Endodermal cell (in vitro differentiated cells): ENCODE results near the gene RCAN2. TPM values are rescaled to one million over a fixed set of nuclear protein-coding genes. Genes with fewer than 3 reads are reported as not detected.

ENCODE experiments used
- DNase-seq: peaks from one replicate; pipeline ENCODE4 v3.0.0-alpha.2; 2017
- H3K27ac ChIP-seq: 2 replicates; pipeline ENCODE4 v1.5.1; 2013; ENCODE audit warnings: mild to moderate bottlenecking, low read depth, low read length, moderate library complexity
- H3K27me3 ChIP-seq: 2 replicates; pipeline ENCODE4 v1.6.1; 2013; ENCODE audit warnings: mild to moderate bottlenecking, low read length, moderate library complexity; ENCODE audit not compliant: insufficient read depth, control insufficient read depth, poor library complexity, severe bottlenecking
- H3K36me3 ChIP-seq: 2 replicates; pipeline ENCODE4 v1.7.0; 2013; ENCODE audit warnings: mild to moderate bottlenecking, low read length, moderate library complexity; ENCODE audit not compliant: control insufficient read depth, insufficient read depth
- H3K4me1 ChIP-seq: one replicate; pipeline ENCODE4 v1.7.0; 2013; ENCODE audit warnings: low read length; ENCODE audit not compliant: control insufficient read depth, insufficient read depth
- H3K4me3 ChIP-seq: 2 replicates; pipeline ENCODE4 v1.5.1; 2013; ENCODE audit warnings: mild to moderate bottlenecking, low read length, moderate library complexity
- H3K9ac ChIP-seq: 2 replicates; pipeline ENCODE4 v1.6.1; 2013; ENCODE audit warnings: mild to moderate bottlenecking, low read length, moderate library complexity; ENCODE audit not compliant: poor library complexity, severe bottlenecking; ENCODE audit errors: extremely low read depth
- H3K9me3 ChIP-seq: 2 replicates; pipeline ENCODE4 v1.6.1; 2013; ENCODE audit warnings: mild to moderate bottlenecking, low read length, moderate library complexity; ENCODE audit not compliant: control insufficient read depth
- H3K27ac Mint-ChIP-seq: 2 replicates; pipeline ENCODE4 v1.8.0; 2020; ENCODE audit warnings: mixed read lengths
- H3K27me3 Mint-ChIP-seq: 2 replicates; pipeline ENCODE4 v1.8.0; 2021; ENCODE audit warnings: mild to moderate bottlenecking, mixed read lengths; ENCODE audit not compliant: insufficient read depth
- H3K36me3 Mint-ChIP-seq: 2 replicates; pipeline ENCODE4 v1.8.0; 2020; ENCODE audit warnings: low read depth, mixed read lengths
- H3K4me1 Mint-ChIP-seq: 2 replicates; pipeline ENCODE4 v1.8.0; 2020; ENCODE audit warnings: mixed read lengths
- H3K4me3 Mint-ChIP-seq: 2 replicates; pipeline ENCODE4 v1.8.0; 2020; ENCODE audit warnings: mild to moderate bottlenecking, moderate library complexity, mixed read lengths
- H3K9me3 Mint-ChIP-seq: 2 replicates; pipeline ENCODE4 v1.8.0; 2020; ENCODE audit warnings: mild to moderate bottlenecking, mixed read lengths
- WGBS, 2 experiments: methylation state at CpG; one replicate each; pipeline versions ENCODE4 v1.1.5 to v1.1.7; 2013; ENCODE audit warnings: missing lambda C conversion rate in 2 of 2, mixed read lengths in 1 of 2; ENCODE audit not compliant: insufficient coverage in 1 of 2, insufficient read length in 1 of 2; 5-methylcytosine and 5-hydroxymethylcytosine counted together
- total RNA-seq, 2 donors: library from RNA; stranded (reverse); fragmentation: NEBNext Ultra II Directional in 1 of 2; extraction: Animal tissue kit (Norgen Biotek cat#: 25700) in 1 of 2; gene quantifications; 2 replicates in 1 of 2; 3 replicates in 1 of 2; pipeline ENCODE4 v1.2.1, GENCODE V29; 2021
- TF ChIP-seq, protein P1 (sequence below): fragments of 200-600 bp; sonication (generic); conservative IDR thresholded peaks from 2 replicates; pipeline ENCODE4 v1.5.0; 2021; ENCODE audit warnings: antibody characterized with exemption, mild to moderate bottlenecking

Gene RCAN2
- total RNA-seq, 2 donors from 2014 or later: 15.7 to 16.7 TPM

DNA sequence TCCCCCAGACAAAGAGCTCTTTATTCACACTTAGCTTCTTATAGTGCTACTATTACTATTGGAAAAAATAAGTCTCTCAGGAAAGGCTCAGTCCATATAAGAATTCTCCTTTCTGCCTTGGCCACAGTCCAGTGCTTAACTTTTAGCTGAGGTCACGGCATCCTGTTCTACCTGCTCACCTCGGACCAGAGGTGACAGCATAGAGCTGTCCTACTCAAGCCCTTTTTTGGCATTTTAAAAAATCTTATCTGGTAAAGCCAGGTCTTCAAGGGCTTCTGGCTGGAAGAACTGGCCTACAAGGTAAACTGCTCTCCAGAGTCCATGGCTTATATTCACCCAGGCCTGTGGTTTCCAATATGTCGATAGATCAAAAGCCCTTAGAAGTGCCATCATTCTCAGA, 109.7 kb downstream of the RCAN2 start:
- no peaks in the 10 kb centered on the region for H3K9me3 ChIP-seq
- peaks cover under 1% of the 10 kb centered on the region for H3K9me3 Mint-ChIP-seq
- TF ChIP-seq, protein P1, sequence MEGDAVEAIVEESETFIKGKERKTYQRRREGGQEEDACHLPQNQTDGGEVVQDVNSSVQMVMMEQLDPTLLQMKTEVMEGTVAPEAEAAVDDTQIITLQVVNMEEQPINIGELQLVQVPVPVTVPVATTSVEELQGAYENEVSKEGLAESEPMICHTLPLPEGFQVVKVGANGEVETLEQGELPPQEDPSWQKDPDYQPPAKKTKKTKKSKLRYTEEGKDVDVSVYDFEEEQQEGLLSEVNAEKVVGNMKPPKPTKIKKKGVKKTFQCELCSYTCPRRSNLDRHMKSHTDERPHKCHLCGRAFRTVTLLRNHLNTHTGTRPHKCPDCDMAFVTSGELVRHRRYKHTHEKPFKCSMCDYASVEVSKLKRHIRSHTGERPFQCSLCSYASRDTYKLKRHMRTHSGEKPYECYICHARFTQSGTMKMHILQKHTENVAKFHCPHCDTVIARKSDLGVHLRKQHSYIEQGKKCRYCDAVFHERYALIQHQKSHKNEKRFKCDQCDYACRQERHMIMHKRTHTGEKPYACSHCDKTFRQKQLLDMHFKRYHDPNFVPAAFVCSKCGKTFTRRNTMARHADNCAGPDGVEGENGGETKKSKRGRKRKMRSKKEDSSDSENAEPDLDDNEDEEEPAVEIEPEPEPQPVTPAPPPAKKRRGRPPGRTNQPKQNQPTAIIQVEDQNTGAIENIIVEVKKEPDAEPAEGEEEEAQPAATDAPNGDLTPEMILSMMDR: no peak

DNA sequence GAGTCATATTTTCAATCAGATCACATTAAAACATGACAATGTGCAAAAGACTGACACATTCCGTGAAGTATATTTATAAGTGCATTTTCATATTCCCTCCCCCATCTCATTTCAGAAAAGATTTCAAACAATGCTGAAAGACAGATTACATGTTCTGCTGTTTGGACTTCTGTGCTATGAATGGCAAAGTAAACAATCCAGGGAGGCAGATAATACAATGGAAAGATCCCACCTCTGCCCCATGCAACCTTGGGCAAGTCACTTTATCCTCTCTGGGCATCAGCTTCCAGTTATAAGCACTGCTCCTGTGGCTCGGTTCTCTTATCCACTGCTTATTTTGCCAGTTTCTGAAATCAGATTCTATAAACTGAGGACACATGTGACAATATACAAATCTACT, 110.2 kb downstream of the RCAN2 start:
- H3K27me3 ChIP-seq: no peaks in the 10 kb centered on the region
- no peak overlapping the region for H3K4me3 Mint-ChIP-seq
- H3K9ac ChIP-seq: no peak overlapping the region
- DNase-seq: no peak
- TF ChIP-seq, protein P1: no peak
- H3K36me3 ChIP-seq: no peaks in the 10 kb centered on the region
- H3K27me3 Mint-ChIP-seq: no peaks in the 10 kb centered on the region
- H3K9me3 ChIP-seq: no peaks in the 10 kb centered on the region
- H3K4me1 ChIP-seq: peaks cover 7% of the 10 kb centered on the region
- H3K36me3 Mint-ChIP-seq: no peaks in the 10 kb centered on the region
- no peak overlapping the region for H3K27ac Mint-ChIP-seq
- WGBS, 2 experiments: 93 to 100% methylated on average over 2 of the region's 2 CpGs
- H3K4me3 ChIP-seq: no peak overlapping the region
- no peaks in the 10 kb centered on the region for H3K9me3 Mint-ChIP-seq
- H3K4me1 Mint-ChIP-seq: peaks cover 29% of the 10 kb centered on the region
- H3K27ac ChIP-seq: no peak overlapping the region

More for the DNA sequence above, 109.7 kb downstream of the RCAN2 start:
- WGBS, 2 experiments: 86 to 94% methylated on average over 2 to 3 of the region's 3 CpGs
- Histone ChIP-seq H3K27me3 (no peaks in the 10 kb centered on the region), H3K4me1 (peaks cover 7% of the 10 kb centered on the region), H3K27ac (no peak overlapping the region), H3K9ac (no peak overlapping the region), H3K36me3 (no peaks in the 10 kb centered on the region), H3K4me3 (no peak overlapping the region)
- no peak for DNase-seq
- no peaks in the 10 kb centered on the region for H3K27me3 Mint-ChIP-seq
- no peak overlapping the region for H3K27ac Mint-ChIP-seq
- H3K36me3 Mint-ChIP-seq: no peaks in the 10 kb centered on the region
- H3K4me1 Mint-ChIP-seq: peaks cover 29% of the 10 kb centered on the region
- no peak overlapping the region for H3K4me3 Mint-ChIP-seq

DNA sequence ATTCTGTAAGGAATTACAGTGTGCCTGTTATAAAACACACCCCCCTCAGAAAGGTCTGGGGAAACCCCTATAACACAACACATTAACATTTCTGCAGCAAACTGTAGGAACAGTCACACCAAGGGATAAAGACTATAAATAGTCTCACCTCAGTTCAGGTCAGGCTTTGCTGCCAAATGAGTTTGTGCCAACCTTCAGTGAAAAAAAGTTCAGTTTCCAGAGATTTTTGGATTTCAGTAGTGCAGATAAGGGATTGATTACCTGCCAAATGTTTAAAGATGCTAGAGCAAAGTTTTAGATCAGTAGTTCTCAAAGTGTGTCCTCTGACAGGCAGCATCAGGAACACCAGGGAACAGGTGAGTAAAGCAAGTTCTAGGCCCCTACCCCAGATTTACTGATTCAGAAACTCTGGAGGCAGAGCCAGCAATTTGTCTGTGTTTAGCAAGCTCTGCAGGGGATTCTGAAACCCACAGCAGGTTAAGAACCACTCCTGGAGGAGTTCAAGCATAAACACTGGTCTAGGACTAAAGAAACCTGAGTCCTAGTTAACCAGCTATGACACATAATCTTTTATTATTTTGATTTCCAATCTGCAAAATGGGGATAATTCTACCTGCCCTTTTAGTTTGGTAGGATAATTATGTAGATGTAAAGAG, 111.0 kb downstream of the RCAN2 start:
- no peaks in the 10 kb centered on the region for H3K27me3 ChIP-seq
- H3K27me3 Mint-ChIP-seq: no peaks in the 10 kb centered on the region
- DNase-seq: no peak
- H3K27ac ChIP-seq: no peak overlapping the region
- H3K4me3 ChIP-seq: no peak overlapping the region
- H3K36me3 ChIP-seq: no peaks in the 10 kb centered on the region
- H3K9me3 ChIP-seq: no peaks in the 10 kb centered on the region
- no peaks in the 10 kb centered on the region for H3K9me3 Mint-ChIP-seq
- no peak overlapping the region for H3K4me3 Mint-ChIP-seq
- H3K4me1 ChIP-seq: peaks cover 7% of the 10 kb centered on the region
- H3K36me3 Mint-ChIP-seq: no peaks in the 10 kb centered on the region
- no peak overlapping the region for H3K9ac ChIP-seq
- peaks cover 29% of the 10 kb centered on the region for H3K4me1 Mint-ChIP-seq
- H3K27ac Mint-ChIP-seq: no peak overlapping the region
- TF ChIP-seq, protein P1: no peak
